Activated effector memory CD4-positive, alpha-beta T cell treated with Interleukin-2 at 50 U/mL for 16 hours (primary cell): Measurements from ENCODE around the gene KCNT2.

Source experiments
- DNase-seq: peaks from one replicate; pipeline ENCODE4 v3.0.0-alpha.2; 2020

The KCNT2 gene

DNA sequence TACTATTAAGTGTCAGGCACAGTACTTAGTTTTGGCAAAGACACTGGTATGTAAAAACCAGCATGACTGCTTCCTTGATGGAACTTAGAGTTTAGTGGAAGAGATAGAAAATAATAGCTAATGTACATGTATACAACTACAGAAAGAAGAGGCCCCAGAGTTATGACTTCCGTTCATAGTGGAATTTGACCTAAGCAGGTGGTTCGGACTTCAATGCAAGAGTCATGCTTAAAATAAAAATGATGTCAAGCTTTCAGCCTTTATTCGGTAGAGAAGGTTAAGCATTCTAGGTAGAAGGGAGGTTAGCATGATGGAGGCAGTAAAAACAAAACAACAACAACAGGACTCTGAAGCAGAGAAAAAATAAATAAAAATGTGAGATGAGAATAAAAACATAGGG is 165.9 kb downstream of the KCNT2 start:
- no peak for DNase-seq

GRCh38 chr1:196440711-196441110 is 167.5 kb downstream of the KCNT2 start:
- no peak for DNase-seq

GRCh38 chr1:196438329-196438728 is 169.9 kb downstream of the KCNT2 start:
- no peak for DNase-seq

DNA sequence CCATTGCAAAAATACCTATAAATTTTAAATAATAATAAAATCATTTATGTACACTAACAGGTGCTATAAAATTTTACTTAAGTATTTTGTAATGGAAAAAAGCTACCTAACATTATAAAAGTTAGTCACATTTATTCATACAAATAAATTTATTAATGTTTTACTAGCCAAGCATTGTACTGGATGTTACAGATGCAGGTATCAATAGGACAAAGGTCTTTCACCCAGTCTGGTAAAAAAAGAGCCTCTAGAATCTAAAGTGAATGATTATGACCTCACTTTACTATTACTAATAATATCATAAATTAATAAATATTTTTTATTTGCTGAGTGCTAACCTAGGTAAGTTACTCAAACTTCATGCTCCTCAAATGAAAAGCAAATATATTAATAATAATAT is 170.6 kb downstream of the KCNT2 start:
- DNase-seq: no peak

- DNase-seq: no peak
These were observed 175.2 kb downstream of the KCNT2 start for GRCh38 chr1:196433000-196433399.

DNA sequence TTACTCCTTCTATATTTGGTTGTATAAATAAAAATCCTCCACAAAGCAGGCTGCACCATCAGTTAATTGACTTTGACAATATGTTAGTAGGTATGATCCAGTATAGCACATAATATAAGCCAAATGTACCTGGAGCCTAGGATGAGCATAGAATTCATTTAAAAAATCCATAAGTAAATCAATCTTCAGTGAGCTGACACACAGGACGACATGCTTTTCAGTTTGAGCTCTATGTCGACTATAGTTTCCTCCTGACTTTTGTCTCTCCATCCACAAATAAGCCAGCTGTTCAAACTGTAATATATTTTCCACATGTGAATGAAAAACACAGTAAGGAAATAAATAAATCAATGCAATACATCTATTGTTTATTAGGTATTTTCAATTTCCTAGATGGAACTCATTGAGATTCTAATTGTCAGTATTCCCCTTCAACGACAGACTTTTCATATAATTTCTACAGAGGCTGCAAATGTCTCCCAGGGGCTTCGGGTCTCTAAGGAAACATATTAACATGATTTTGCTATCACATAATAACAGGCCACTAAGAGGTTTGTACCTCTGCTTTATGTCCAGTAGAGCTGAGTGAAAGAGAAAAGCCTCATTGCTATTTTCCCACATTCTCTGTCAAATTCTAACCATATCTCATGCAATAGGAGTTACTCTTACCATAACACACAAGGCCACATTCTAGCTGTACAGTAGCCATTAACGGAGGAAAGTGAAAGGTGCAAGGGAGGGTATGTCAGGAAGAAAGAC is 180.1 kb downstream of the KCNT2 start:
- DNase-seq: no peak

- DNase-seq: no peak
These were observed 182.7 kb downstream of the KCNT2 start for GRCh38 chr1:196425513-196425912.

DNA sequence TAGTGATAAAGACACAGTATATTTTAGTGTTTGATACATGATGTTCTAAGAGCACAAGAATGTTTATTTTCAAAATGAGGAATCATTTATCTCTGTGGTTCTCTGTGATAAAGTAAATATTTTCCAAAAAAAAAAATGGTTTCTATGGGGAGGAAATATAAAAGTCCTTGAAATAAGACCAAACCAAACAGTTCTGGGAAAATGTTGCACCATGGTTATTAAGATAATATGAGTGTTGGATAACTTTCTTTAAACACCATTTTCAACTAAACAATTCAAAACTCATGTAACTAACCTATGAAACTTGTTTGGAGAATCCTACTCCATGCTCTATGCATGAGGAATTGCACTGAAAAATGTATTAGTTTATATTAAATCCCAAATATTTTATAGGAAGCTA is 184.6 kb downstream of the KCNT2 start:
- DNase-seq: no peak

GRCh38 chr1:196418772-196419171 is 189.5 kb downstream of the KCNT2 start:
- DNase-seq: no peak

DNA sequence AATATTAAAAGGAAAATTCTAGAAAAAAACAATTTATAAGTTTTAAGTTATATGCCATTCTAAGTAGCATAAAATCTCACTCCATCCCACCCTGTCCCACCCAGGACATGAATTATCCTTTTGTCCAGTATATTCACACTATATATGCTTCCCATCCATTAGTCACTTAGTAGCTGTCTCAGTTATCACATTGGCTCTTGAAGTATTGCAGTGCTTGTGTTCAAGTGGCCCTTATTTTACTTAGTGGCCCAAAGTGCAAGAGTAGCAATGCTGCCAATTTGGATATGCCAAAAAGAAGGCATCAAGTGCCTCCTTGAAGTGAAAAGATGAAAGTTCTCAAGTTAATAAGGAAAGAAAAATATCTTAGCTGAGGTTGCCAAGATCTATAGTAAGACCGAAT is 192.3 kb downstream of the KCNT2 start:
- DNase-seq: no peak

DNA sequence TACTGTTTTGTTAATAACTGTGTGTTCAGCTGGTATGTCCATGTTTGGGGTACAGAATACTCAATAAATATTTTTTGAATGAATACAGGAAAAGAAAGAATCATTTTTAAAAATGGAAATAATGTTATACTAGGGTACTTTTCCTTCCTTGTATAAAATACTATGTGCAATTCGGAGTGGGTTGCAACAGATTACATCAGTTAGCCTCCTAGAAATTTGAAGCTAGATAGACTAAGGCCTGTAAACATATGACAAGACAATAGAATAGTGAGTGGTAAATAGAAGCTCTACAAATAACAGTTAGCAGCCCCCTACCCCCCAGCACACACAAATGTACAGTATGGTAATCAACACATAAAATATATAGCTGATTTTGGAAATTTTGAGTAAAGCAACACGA is 195.9 kb downstream of the KCNT2 start:
- no peak for DNase-seq

DNA sequence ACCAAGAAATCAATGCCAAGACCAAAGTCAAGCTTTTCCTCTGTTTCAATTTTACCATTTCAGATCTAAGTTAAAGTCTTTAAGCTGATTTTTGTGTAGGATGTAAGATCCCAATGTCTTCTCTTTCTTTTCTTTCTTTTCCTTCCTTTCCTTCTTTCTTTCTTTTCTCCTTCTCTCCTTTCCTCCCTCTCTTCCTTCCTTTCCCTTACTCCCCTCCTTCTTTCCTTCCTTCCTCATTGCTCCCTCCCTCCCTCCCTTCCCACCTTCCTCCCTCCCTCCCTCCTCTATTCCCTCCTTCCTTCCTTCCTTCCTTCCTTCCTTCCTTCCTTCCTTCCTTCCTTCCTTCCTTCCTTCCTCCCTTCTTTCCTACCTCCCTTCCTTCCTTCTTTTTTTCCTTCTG is 197.5 kb downstream of the KCNT2 start:
- DNase-seq: no peak

GRCh38 chr1:196409586-196409985 is 198.7 kb downstream of the KCNT2 start:
- DNase-seq: no peak

DNA sequence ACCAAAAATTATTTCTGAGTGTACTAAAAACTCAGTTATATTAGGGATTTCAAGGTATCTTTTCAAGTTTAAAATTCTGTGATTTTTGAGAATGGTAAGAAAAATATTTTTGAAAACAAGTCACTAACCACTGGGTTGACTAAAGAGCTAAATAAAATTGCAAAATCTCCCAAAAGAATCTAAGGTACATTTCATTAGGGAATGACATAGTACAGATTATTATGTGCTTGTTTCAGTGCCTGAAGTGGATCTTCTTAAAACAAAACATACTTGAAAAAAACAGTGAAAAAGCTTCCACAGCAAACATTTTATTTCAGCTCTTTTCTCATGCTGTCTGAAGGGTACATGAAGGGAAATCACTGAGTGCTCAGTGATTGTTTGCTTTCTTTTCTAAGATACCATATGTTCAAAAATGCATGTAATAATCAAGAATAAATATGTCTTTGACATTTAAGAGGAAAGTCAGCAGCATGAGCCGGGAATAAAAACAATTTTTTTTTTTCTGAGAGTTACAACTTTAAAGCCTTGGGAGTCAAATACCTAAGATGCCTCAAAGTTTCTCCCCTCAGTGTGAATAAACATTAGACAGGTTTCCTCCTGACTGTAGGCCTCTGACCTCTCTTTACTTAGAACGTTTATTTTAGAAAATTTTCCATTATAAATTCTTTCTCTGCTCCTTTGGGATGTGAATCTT is 200.7 kb downstream of the KCNT2 start:
- no peak for DNase-seq

GRCh38 chr1:196405839-196406238 is 202.4 kb downstream of the KCNT2 start:
- DNase-seq: no peak

DNA sequence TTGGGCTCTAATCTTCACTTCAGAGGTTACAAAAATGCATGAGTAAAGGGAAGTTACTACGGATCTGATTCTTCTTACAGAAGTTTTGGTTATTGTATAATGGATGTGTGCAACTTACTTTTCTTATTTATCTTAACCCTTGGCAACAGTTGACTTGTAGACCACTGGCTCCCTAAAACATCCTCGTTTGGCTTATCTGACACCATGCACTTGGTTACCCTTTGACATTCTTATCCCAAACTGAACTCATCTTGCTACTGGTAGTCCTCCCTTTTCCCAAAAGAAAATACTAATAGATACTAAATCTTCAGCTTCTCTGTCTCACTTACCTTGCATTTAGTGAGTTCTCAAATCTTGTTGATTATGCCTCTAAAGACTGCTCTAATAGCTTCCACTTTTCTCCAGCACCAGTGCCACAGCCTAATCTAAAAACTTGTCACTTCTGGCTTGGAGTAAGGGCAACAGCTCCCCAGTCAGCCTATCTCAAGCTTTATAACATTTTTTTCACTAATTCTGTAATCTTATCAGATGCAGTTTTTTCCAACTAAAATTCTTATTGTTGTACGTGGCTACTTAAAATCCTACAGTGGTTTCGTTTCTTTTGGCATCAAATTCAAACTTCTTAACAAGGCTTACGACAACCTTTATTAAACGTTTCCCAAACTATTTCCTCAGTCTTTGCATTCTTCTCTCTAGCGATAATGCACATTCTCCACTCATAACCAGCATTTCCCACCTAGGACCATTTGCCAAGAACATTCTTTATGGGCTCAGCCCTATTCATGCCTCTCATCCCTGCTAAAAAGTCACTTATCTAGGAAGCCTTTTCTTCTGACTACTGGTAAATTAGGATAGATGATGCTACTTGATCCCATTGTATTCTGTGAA is 204.2 kb downstream of the KCNT2 start:
- DNase-seq: no peak

- no peak for DNase-seq
These were observed 206.3 kb downstream of the KCNT2 start for GRCh38 chr1:196401891-196402290.

- DNase-seq: no peak
These were observed 206.8 kb downstream of the KCNT2 start for GRCh38 chr1:196401452-196401833.

DNA sequence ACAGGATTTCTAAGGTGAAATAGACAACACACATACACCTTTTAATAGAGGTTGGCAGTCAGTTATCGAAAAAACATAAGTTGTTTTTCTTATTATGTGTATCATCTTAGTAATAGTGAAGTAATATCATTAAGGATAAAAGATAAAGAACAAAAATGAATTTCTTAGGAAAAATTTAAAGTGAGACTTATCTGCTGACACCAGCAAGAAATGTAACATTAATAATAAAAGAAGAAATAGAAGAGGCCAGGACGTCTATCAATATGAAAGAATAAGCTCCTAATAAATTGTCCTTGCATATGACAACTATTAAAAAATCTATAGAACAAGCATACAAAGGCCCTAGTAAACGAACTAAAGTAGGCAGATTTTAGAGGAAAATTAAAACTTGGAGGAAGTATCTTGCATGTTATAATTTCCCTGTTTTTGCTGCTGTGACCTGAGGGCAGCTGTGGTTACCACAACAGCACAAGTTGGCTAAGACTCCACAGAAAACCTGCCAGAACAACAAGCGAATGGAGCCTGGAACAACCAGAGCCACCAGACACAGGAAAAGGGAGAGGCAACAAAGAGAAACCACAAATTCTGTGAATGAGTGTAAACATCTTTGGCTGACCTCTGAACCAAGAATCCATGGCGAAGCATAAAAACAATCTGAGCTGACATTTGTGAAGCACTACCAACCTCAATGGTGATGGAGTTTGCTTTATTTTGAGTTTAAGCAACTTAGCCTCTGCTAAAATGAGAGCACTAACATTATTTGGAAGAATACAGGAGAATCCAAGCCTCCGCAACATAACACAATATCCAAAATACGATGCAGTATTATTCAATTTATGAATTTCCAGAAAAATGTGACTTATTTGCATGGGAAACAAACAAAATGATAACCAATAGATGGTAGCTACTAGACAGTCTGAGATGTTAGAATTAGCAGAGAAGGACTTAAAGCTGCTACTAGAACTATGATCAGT is 207.5 kb downstream of the KCNT2 start:
- no peak for DNase-seq

GRCh38 chr1:196399713-196400112 is 208.5 kb downstream of the KCNT2 start:
- no peak for DNase-seq

GRCh38 chr1:196393742-196394141 is 214.5 kb downstream of the KCNT2 start:
- DNase-seq: no peak

GRCh38 chr1:196393282-196393681 is 215.0 kb downstream of the KCNT2 start:
- DNase-seq: no peak
